Effector memory CD4-positive, alpha-beta T cell (primary cell): ENCODE results near the gene MMD.
"Not testable (repeated sequence)": the region's sequence is repeated elsewhere in the genome, so short reads cannot be mapped to it uniquely, and the experiment has no call there.

Experiments
- DNase-seq, 3 donors: peaks; one replicate each; pipeline ENCODE4 v3.0.0-alpha.2; 2020
- H3K27ac ChIP-seq: 2 replicates; pipeline ENCODE4 v1.7.0; 2013; ENCODE audit warnings: mild to moderate bottlenecking, low read length, moderate library complexity; ENCODE audit not compliant: insufficient read depth, poor library complexity, severe bottlenecking
- H3K27me3 ChIP-seq: replicated peaks from 2 replicates; pipeline ENCODE4 v1.7.0; 2013; ENCODE audit warnings: mild to moderate bottlenecking, low read length; ENCODE audit not compliant: insufficient read depth, control insufficient read depth, poor library complexity, severe bottlenecking
- H3K36me3 ChIP-seq: 2 replicates; pipeline ENCODE4 v1.7.0; 2013; ENCODE audit warnings: mild to moderate bottlenecking, low read length, moderate library complexity; ENCODE audit not compliant: control insufficient read depth, insufficient read depth
- H3K4me1 ChIP-seq: 2 replicates; pipeline ENCODE4 v1.7.0; 2013; ENCODE audit warnings: low read length, mild to moderate bottlenecking; ENCODE audit not compliant: control insufficient read depth, insufficient read depth, poor library complexity, severe bottlenecking
- H3K4me3 ChIP-seq: 2 replicates; pipeline ENCODE4 v1.7.0; 2013; ENCODE audit warnings: low read length, low read depth, mild to moderate bottlenecking; ENCODE audit not compliant: insufficient read depth, poor library complexity, severe bottlenecking
- H3K9me3 ChIP-seq: 2 replicates; pipeline ENCODE4 v1.7.0; 2013; ENCODE audit warnings: mild to moderate bottlenecking, low read length, moderate library complexity; ENCODE audit not compliant: control insufficient read depth

MMD gene

DNA sequence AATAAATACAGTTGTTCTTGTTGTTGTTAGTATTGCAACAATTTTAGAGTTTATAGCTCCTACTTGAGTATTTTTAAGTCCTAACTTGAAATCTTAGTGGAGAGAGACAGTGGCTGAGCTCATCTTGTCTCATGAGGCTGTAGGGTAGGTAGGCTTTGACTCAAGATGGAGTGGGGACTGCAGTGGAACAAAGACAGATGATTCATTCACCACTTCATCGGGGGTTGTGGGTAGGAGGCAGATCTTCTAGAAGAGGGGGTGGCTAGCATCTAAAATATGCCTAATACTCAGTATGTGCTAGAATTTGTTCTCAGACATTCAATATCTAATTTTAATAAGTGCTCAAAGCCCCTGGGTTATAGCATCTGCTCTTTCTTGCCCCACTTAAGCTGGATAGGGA is 13.1 kb upstream of the MMD start:
- Histone ChIP-seq H3K27me3 (no peaks in the 10 kb centered on the region), H3K27ac (no peak overlapping the region), H3K4me1 (no peaks in the 10 kb centered on the region), H3K36me3 (no peaks in the 10 kb centered on the region), H3K4me3 (no peak overlapping the region), H3K9me3 (no peaks in the 10 kb centered on the region)
- DNase-seq: no peak

DNA sequence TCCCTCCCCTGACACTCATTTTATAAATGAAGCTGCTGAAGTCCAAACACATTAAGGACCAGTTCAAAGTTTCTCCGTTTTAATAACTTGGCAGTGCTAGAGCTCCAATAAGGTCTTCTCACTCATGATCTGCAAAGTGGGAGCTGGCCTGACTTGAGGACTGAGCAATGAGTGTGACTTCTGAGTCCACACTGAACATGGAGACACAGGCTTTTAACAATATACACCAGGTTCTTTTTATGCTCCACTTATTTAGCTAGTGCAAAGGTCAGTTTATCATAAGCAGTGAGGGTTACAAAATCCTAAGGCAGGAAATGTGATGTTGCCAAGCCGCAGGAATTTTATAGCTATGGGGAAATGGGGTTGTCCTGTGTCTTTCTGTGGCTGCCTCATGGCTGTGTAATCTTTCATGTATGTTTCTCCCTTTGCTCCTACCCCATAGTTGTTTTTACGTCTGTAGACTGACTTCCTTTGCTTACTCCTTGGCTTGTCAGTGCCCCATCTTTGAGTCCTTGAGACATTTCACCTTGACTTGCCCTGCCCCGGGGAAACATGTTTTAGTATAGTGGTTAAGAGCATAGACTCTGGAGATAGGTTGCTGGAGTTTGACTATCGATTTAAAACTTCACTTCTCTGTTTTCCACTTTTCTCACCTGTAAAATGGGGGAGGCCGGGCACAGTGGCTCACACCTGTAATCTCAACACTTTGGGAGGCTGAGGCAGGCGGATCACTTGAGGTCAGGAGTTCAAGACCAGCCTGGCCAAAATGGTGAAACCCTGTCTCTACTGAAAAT is 12.2 kb upstream of the MMD start:
- Histone ChIP-seq H3K27me3 (no peaks in the 10 kb centered on the region), H3K9me3 (no peaks in the 10 kb centered on the region), H3K27ac (no peak overlapping the region), H3K36me3 (no peaks in the 10 kb centered on the region), H3K4me3 (no peak overlapping the region), H3K4me1 (no peaks in the 10 kb centered on the region)
- DNase-seq: no peak

DNA sequence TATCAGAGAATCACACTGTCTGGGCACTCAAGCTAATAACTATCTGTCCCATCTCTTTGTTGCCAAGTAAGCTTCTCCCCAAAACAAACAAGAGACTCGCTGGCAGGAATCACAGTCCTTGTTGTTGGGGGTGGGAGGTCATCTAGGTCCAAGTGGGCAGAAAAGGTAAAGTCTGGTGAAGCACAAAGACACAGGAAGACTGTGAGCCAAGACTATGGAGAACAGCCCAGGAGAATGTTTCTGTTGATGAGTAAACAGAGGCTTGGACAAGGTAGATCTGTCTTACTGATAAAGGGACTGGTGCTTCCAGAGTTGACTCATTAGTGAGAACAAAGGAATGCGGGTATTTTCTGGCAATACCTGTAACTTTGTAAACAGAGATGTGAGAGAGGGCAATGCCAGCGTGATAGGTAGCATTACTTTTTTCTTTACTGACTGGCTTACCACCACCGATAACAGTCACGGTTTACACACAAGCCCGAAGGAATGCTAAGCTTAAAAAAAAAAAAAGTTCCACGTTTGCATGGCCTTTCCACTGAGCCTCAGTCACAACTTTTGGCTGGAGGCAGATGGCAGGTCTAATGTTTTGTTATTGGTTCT is 11.5 kb upstream of the MMD start:
- Histone ChIP-seq H3K4me3 (no peak overlapping the region), H3K4me1 (no peaks in the 10 kb centered on the region), H3K36me3 (no peaks in the 10 kb centered on the region), H3K27ac (no peak overlapping the region), H3K27me3 (no peaks in the 10 kb centered on the region), H3K9me3 (no peaks in the 10 kb centered on the region)
- no peak for DNase-seq

DNA sequence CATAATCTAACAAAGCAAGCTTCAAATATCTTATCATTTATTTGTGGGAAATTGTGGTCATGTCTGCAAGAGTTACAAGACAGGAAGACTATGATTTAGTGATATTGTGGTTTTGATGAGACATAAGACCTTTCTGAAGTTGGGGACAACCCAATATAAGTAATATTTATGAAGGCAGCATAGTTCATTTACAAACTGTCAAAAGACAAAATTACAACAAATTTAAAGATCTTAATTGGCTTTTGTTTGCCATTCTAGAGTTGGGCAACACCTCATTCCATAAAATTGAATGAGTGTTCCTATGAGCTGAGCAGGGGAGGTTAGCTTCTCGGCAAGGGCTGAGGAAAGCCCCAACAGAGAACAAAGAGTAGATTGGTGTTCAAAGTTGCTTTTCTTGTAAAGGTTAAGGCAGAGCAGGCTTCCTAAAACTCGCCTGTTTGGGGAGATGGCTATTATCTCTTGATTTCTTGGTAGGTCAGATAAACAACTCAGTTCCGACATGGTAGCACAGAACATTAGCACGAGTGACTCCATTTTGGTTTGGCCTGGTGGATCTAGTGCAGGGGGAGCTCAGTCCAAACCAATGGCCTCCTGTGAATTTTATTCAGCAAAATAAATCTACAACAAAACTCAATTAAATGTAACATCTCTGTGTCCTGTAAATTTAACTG is 10.9 kb upstream of the MMD start:
- Histone ChIP-seq H3K27ac (no peak overlapping the region), H3K9me3 (no peaks in the 10 kb centered on the region), H3K4me3 (no peak overlapping the region), H3K36me3 (no peaks in the 10 kb centered on the region), H3K4me1 (no peaks in the 10 kb centered on the region), H3K27me3 (no peaks in the 10 kb centered on the region)
- DNase-seq: no peak

DNA sequence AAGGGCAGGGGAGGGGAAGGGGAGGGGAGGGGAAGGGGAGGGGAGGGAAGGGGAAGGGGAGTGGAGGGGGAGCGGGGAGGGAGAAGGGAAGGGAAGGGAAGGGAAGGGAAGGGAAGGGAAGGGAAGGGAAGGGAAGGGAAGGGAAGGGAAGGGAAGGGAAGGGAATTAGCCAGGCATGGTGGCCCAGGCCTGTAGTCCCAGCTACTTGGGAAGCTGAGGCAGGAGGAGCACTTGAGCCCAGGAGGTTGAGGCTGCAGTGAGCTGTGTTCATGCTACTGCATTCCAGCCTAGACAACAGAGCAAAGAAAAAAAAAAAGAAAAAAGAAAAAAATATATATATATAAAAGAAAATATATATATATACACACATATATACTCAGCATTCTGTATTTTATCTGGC is 10.3 kb upstream of the MMD start:
- not testable (repeated sequence) for H3K27me3 ChIP-seq, H3K4me3 ChIP-seq, DNase-seq

DNA sequence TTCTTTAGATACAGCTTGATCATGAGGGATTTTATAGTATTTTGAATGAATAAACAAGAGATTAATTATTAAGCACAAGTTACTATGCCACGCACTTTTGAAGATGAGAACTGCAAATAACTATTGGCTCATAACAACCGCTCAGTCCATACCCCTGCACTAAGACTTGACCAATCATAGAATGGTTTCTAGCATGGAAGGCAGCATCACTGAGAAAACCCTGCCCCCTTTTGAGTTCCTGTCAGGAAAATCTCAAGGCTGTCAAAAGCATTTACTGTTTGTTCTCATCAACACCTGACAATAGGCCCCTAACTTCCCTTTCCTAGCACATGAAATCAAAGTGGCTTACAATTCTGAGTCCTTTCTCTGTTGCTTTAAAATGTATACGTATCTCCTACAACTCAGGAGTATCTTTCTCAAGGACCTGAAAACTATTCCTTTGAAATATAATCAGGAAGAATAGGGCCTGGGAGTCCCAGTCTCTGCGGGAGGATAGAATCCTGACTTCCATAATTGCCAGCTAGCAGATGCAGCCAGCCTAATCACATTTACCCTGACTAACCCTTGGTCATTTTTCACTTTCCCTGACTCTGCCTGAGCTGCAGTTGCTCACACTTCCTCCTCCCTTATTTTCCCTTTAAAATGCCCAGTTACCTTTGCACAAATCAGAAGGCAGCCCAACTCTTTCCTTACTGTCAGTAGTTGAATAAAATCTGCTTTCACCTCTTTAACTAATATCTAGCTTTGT is 9.1 kb upstream of the MMD start:
- Histone ChIP-seq H3K27me3 (no peaks in the 10 kb centered on the region), H3K27ac (no peak overlapping the region)
- DNase-seq: no peak

More for the DNA sequence above, 10.3 kb upstream of the MMD start:
- H3K27ac ChIP-seq, H3K36me3 ChIP-seq, H3K9me3 ChIP-seq, H3K4me1 ChIP-seq: not testable (repeated sequence)

DNA sequence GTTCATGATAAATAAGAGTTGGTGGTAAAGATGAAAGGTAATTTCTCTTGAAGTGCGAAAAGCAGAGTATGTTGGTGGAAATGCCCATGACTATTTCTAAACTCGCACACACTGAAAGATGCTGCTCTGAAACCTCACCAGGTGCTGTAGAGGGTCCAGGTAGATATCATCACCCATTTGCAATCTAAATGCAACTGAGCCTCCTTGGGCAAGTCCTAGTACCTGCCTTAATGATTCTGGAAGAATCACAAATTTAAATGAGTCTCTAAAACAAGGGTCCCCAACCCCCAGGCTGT is 5.9 kb upstream of the MMD start:
- Histone ChIP-seq H3K27ac (no peak overlapping the region), H3K9me3 (no peaks in the 10 kb centered on the region), H3K4me1 (no peaks in the 10 kb centered on the region)

More for the DNA sequence above, 9.1 kb upstream of the MMD start:
- H3K4me1 ChIP-seq: no peaks in the 10 kb centered on the region
- no peaks in the 10 kb centered on the region for H3K9me3 ChIP-seq
- H3K36me3 ChIP-seq: no peaks in the 10 kb centered on the region
- H3K4me3 ChIP-seq: no peak overlapping the region

DNA sequence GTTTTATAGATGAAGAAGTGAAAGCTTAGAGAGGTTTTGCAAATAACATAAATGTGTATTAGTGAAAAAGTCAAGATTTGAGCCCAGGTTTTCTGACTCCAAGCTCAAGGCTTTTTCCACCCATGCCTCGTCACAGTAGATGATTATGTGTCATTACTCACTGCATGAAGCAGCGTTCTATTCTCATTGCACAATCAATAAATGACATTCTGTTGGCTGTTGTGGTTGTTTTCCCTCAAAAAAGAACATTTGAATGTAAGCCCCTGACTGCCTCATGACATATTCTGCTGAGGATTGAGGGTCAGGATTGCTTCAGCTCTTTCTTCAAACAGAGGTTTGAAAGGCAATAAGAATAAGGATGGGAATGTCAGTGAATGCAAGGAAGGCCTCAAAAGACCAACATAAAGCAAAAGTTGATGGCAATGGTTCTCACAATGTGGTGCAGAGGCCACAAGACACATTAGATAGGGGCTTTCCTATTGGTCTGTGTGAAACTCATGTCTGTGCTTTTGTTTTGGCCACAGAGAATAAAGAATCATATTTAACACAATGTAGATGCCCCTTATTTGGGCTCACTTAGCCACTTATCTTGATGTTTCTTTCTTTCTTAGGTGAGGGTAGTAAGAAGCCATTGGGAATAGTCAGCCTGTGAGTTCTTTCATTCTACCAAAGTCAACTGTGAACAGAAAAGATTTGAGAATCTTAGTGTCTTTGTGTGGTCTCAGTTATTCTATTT is 5.4 kb upstream of the MMD start:
- no peak for DNase-seq
- Histone ChIP-seq H3K27ac (no peak overlapping the region), H3K4me3 (no peak overlapping the region), H3K9me3 (no peaks in the 10 kb centered on the region), H3K27me3 (no peaks in the 10 kb centered on the region), H3K36me3 (no peaks in the 10 kb centered on the region), H3K4me1 (peaks cover 3% of the 10 kb centered on the region)

More for the DNA sequence above, 5.9 kb upstream of the MMD start:
- DNase-seq: no peak
- Histone ChIP-seq H3K4me3 (no peak overlapping the region), H3K36me3 (no peaks in the 10 kb centered on the region), H3K27me3 (no peaks in the 10 kb centered on the region)

DNA sequence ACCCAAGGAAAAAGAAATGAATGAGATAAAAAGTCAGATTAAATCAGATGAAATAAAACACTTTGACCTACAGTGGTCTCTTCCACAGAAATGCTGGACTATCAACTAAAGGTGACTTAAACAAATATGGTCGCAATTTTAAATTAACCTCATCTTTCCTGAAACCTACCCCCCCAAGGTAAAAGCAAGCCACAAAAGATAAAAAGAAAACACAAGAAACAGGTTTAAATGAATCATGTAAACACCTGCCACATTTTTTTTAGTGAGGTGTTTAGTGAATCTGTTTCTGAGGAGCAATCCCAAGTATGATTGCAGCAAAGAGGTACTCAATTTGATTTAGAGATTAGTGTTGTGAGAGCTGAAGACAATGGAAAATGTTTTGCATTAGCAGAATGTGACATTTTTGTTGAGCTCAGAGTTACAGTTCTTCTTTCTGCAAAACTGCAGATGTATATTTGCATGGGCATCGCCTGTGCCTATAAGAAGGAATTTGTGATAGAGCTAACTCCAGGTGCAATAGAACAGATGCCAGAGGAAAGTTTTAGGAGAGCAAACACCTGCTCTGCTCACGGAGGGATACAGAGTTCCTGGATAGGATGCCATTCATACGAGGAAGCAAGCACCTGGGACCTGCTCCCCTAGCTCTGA is 3.4 kb upstream of the MMD start:
- no peaks in the 10 kb centered on the region for H3K27me3 ChIP-seq
- H3K9me3 ChIP-seq: no peaks in the 10 kb centered on the region

More for the DNA sequence above, 3.4 kb upstream of the MMD start:
- DNase-seq: no peak
- Histone ChIP-seq H3K27ac (no peak overlapping the region), H3K4me3 (no peak overlapping the region), H3K4me1 (peaks cover 10% of the 10 kb centered on the region), H3K36me3 (no peaks in the 10 kb centered on the region)
